H1 (cell line): Measurements from ENCODE around the gene TTC28. TPM values are rescaled to one million over a fixed set of nuclear protein-coding genes. Genes with fewer than 3 reads are reported as not detected.

Source experiments
- CTCF ChIA-PET: fragments of 300-600 bp; sonication (Branson Sonifier 250); formaldehyde crosslinking; loops from one replicate; lab custom pipeline; 2021; ENCODE audit not compliant: partially characterized antibody; lab: Charles Lee
- POLR2A ChIA-PET: fragments of 300-600 bp; sonication (Branson Sonifier 250); formaldehyde crosslinking; loops from one replicate; lab custom pipeline; 2021; ENCODE audit warnings: inconsistent platforms; ENCODE audit not compliant: partially characterized antibody; lab: Charles Lee
- DNase-seq, 2 experiments: peaks; one replicate each; pipeline versions ENCODE4 v3.0.0 to v3.0.0-alpha.2; 2010 to 2022; ENCODE audit warnings: low spot score in 2 of 2, low read depth in 1 of 2, mixed read lengths in 1 of 2
- FAIRE-seq: peaks from 2 replicates; lab custom pipeline; 2011; peaks lifted over from hg19 to GRCh38; lab: Jason Lieb, UNC
- H2AFZ ChIP-seq: 2 replicates; pipeline ENCODE4 v1.8.1; 2012; ENCODE audit warnings: low read length, inconsistent platforms
- H2AK5ac ChIP-seq: 2 replicates; pipeline ENCODE4 v1.6.1; 2013; ENCODE audit warnings: low read depth, low read length
- H2BK120ac ChIP-seq: replicated peaks from 2 replicates; pipeline ENCODE3; 2013; ENCODE audit warnings: low read depth, low read length, inconsistent platforms
- H2BK12ac ChIP-seq: 2 replicates; pipeline ENCODE4 v1.6.1; 2013; ENCODE audit warnings: low read depth, low read length
- H2BK15ac ChIP-seq: 2 replicates; pipeline ENCODE4 v1.6.1; 2013; ENCODE audit warnings: low read length
- H2BK20ac ChIP-seq: 2 replicates; pipeline ENCODE4 v1.6.1; 2013; ENCODE audit warnings: low read length
- H2BK5ac ChIP-seq: 2 replicates; pipeline ENCODE4 v1.6.1; 2013; ENCODE audit warnings: low read depth, low read length
- H3K14ac ChIP-seq: 2 replicates; pipeline ENCODE4 v1.6.1; 2013; ENCODE audit warnings: inconsistent platforms; ENCODE audit not compliant: insufficient read length
- H3K18ac ChIP-seq: 2 replicates; pipeline ENCODE4 v1.6.1; 2013; ENCODE audit warnings: low read length; ENCODE audit errors: extremely low read depth
- H3K23ac ChIP-seq: 2 replicates; pipeline ENCODE4 v1.6.1; 2013; ENCODE audit warnings: inconsistent platforms; ENCODE audit not compliant: insufficient read length
- H3K23me2 ChIP-seq: 2 replicates; pipeline ENCODE4 v1.6.1; 2013; ENCODE audit warnings: low read depth, low read length
- H3K27ac ChIP-seq: 2 replicates; pipeline ENCODE4 v1.6.1; 2011; ENCODE audit warnings: low read depth, low read length, inconsistent platforms
- H3K27me3 ChIP-seq, 4 experiments: replicated peaks in 1 of 4; 1 replicate in 1 of 4; 2 replicates in 3 of 4; pipeline versions ENCODE4 v1.6.1 to v1.8.1; 2011 to 2013; ENCODE audit warnings: low read length in 3 of 4, mild to moderate bottlenecking in 3 of 4, inconsistent platforms in 2 of 4, mixed read lengths in 2 of 4, moderate library complexity in 1 of 4; ENCODE audit not compliant: control insufficient read depth in 3 of 4, insufficient read depth in 3 of 4; ENCODE audit errors: extremely low read depth in 1 of 4
- H3K36me3 ChIP-seq, 4 experiments: 2 replicates each; pipeline versions ENCODE4 v1.6.1 to v1.8.1; 2011 to 2013; ENCODE audit warnings: mild to moderate bottlenecking in 4 of 4, low read length in 3 of 4, moderate library complexity in 2 of 4, control low read depth in 1 of 4, inconsistent platforms in 1 of 4; ENCODE audit not compliant: insufficient read depth in 4 of 4, control insufficient read depth in 2 of 4
- H3K4ac ChIP-seq: replicated peaks from 2 replicates; pipeline ENCODE3; 2013; ENCODE audit warnings: low read length, low read depth, mixed read lengths, inconsistent platforms; ENCODE audit not compliant: insufficient read length
- H3K4me1 ChIP-seq, 4 experiments: replicated peaks in 1 of 4; 1 replicate in 1 of 4; 2 replicates in 3 of 4; pipeline versions ENCODE4 v1.6.1 to v1.8.1; 2011 to 2013; ENCODE audit warnings: low read length in 3 of 4, inconsistent platforms in 2 of 4, mixed read lengths in 1 of 4; ENCODE audit not compliant: insufficient read depth in 4 of 4, control insufficient read depth in 3 of 4
- H3K4me2 ChIP-seq, 2 experiments: 2 replicates each; pipeline versions ENCODE4 v1.6.1 to v1.8.1; 2011 to 2013; ENCODE audit warnings: low read depth in 2 of 2, low read length in 2 of 2, control low read depth in 1 of 2, inconsistent platforms in 1 of 2, mild to moderate bottlenecking in 1 of 2; ENCODE audit not compliant: insufficient read depth in 1 of 2
- H3K4me3 ChIP-seq, 4 experiments: fragments of 200-600, 300-600 bp in 1 of 4; sonication (generic), shearing (Covaris generic), sonication (Bioruptor Twin) in 1 of 4; 2 replicates each; pipeline versions ENCODE4 v1.5.1 to v1.8.1; 2011 to 2016; ENCODE audit warnings: low read length in 4 of 4, low read depth in 3 of 4, control low read depth in 2 of 4, inconsistent platforms in 2 of 4, mild to moderate bottlenecking in 2 of 4, mixed read lengths in 1 of 4, moderate library complexity in 1 of 4; ENCODE audit not compliant: insufficient read depth in 2 of 4; ENCODE audit errors: extremely low read depth in 1 of 4
- H3K56ac ChIP-seq: replicated peaks from 2 replicates; pipeline ENCODE3; 2013; ENCODE audit warnings: low read depth, mild to moderate bottlenecking, mixed read lengths, low read length, inconsistent platforms; ENCODE audit not compliant: insufficient read length
- H3K79me1 ChIP-seq: 2 replicates; pipeline ENCODE4 v1.6.1; 2013; ENCODE audit warnings: low read depth, low read length, control low read depth
- H3K79me2 ChIP-seq, 2 experiments: 2 replicates each; pipeline versions ENCODE4 v1.6.1 to v1.8.1; 2012 to 2013; ENCODE audit warnings: low read length in 2 of 2, mild to moderate bottlenecking in 2 of 2, inconsistent platforms in 1 of 2; ENCODE audit not compliant: insufficient read depth in 2 of 2, control insufficient read depth in 1 of 2
- H3K9ac ChIP-seq, 4 experiments: replicated peaks in 1 of 4; 1 replicate in 1 of 4; 2 replicates in 3 of 4; pipeline versions ENCODE4 v1.6.1 to v1.8.1; 2011 to 2013; ENCODE audit warnings: low read depth in 3 of 4, low read length in 3 of 4, control low read depth in 2 of 4, mild to moderate bottlenecking in 2 of 4, moderate library complexity in 2 of 4, inconsistent platforms in 1 of 4; ENCODE audit errors: extremely low read depth in 1 of 4
- H3K9me3 ChIP-seq, 2 experiments: 2 replicates each; pipeline versions ENCODE4 v1.6.1 to v1.8.1; 2012 to 2013; ENCODE audit warnings: mild to moderate bottlenecking in 2 of 2, moderate library complexity in 2 of 2, control low read depth in 1 of 2, inconsistent platforms in 1 of 2, low read depth in 1 of 2, low read length in 1 of 2, mixed read lengths in 1 of 2; ENCODE audit not compliant: insufficient read depth in 2 of 2
- H4K20me1 ChIP-seq, 2 experiments: replicated peaks in 1 of 2; 2 replicates each; pipeline versions ENCODE3 to v1.8.1; 2011 to 2013; ENCODE audit warnings: inconsistent platforms in 2 of 2, low read length in 2 of 2, mild to moderate bottlenecking in 1 of 2; ENCODE audit not compliant: insufficient read depth in 2 of 2, control insufficient read depth in 1 of 2
- H4K5ac ChIP-seq: 2 replicates; pipeline ENCODE4 v1.6.1; 2013; ENCODE audit warnings: low read length, low read depth, mixed read lengths, inconsistent platforms; ENCODE audit not compliant: insufficient read length
- H4K8ac ChIP-seq: 2 replicates; pipeline ENCODE4 v1.8.0; 2013; ENCODE audit warnings: mild to moderate bottlenecking, moderate library complexity, low read length, inconsistent platforms; ENCODE audit not compliant: insufficient read depth; ENCODE audit errors: extremely low read depth
- H4K91ac ChIP-seq: replicated peaks from 2 replicates; pipeline ENCODE3; 2013; ENCODE audit warnings: low read length, mixed read lengths, inconsistent platforms; ENCODE audit not compliant: insufficient read length
- CREB1 ChIP-seq: IDR thresholded peaks from 2 replicates; pipeline ENCODE4 v1.6.1; 2012; ENCODE audit warnings: inconsistent platforms
- KDM1A ChIP-seq: fragments of 200-600, 300-600 bp; sonication (generic); IDR thresholded peaks from 2 replicates; pipeline ENCODE4 v1.7.1; 2016; ENCODE audit warnings: mild to moderate bottlenecking, low read length, borderline replicate concordance
- RAD21 ChIP-seq, 2 experiments: IDR thresholded peaks in 1 of 2; conservative IDR thresholded peaks in 1 of 2; 2 replicates each; pipeline ENCODE4 v1.6.1; 2011; ENCODE audit warnings: low read depth in 2 of 2, low read length in 2 of 2, improper control_type of control experiment in 1 of 2, inconsistent platforms in 1 of 2, mild to moderate bottlenecking in 1 of 2, moderate library complexity in 1 of 2
- WGBS, 2 experiments: shearing (Covaris generic) in 1 of 2; methylation state at CpG; one replicate each; pipeline versions ENCODE4 v1.1.6 to v1.1.7; 2013 to 2015; ENCODE audit warnings: low lambda C conversion rate in 2 of 2, mixed read lengths in 2 of 2, inconsistent platforms in 1 of 2, low coverage in 1 of 2, missing lambda C conversion rate in 1 of 2; ENCODE audit not compliant: insufficient replicate concordance in 2 of 2, insufficient coverage in 1 of 2, insufficient read length in 1 of 2; ENCODE audit errors: extremely low coverage in 1 of 2, missing lambda C conversion rate in 1 of 2; 5-methylcytosine and 5-hydroxymethylcytosine counted together
- polyA plus RNA-seq, 7 experiments: library from polyadenylated mRNA; depleted of rRNA in 3 of 7; stranded (reverse) in 5 of 7; unstranded in 2 of 7; fragments of >200 nt in 5 of 7; fragments of 200-250 nt in 2 of 7; gene quantifications; 1 replicate in 5 of 7; 2 replicates in 1 of 7; 4 replicates in 1 of 7; pipeline versions ENCODE4 v1.2.1 to v1.2.3, GENCODE V29; 2011 to 2013; ENCODE audit warnings: missing spikeins in 2 of 7, mixed read lengths in 2 of 7
- total RNA-seq: library from RNA; stranded (reverse); fragmentation: NEBNext Ultra II Directional; extraction: Animal tissue kit (Norgen Biotek cat#: 25700); gene quantifications from 2 replicates; pipeline ENCODE4 v1.2.1, GENCODE V29; 2021

The TTC28 gene
- total and polyA plus RNA-seq, 2 of the 8 experiments (the other 6 are each of a cell fraction or from before 2014, with no cell fraction given) = 2.6 to 12.6 TPM

GRCh38 chr22:28021116-28021997 lies 658.3 kb downstream of the TTC28 start:
- ChIA-PET CTCF (interaction anchor here (0.7 to 5.3 kb wide), 21 partner anchors 8 to 580 kb away, joined by 3 to 48 read pairs (median 5); no protein-coding TSS in a partner anchor), POLR2A (no interaction called here)

More at GRCh38 chr22:28021116-28021997, 658.3 kb downstream of the TTC28 start:
- H4K5ac ChIP-seq = no peak overlapping the region
- no peak overlapping the region for H2BK15ac ChIP-seq
- peaks cover 0 to 6% (median under 1%) of the 10 kb centered on the region in 4 experiments; a peak in 3 of 7 replicates for H3K4me1 ChIP-seq
- FAIRE-seq = no peak
- H3K18ac ChIP-seq = no peak overlapping the region
- no peak overlapping the region for H2BK12ac ChIP-seq
- no peak overlapping the region for H3K23ac ChIP-seq
- no peaks in the 10 kb centered on the region for H3K36me3 ChIP-seq
- peaks cover 0 to 1% of the 10 kb centered on the region in 2 experiments for H4K20me1 ChIP-seq
- no peak overlapping the region for H2AFZ ChIP-seq
- no peak overlapping the region for H3K4me3 ChIP-seq
- H3K79me1 ChIP-seq = no peaks in the 10 kb centered on the region
- no peak overlapping the region for H4K91ac ChIP-seq
- no peak overlapping the region for H3K9ac ChIP-seq
- no peak overlapping the region for H3K14ac ChIP-seq
- 92% methylated on average over 15 of the region's 15 CpGs; no CpG with 5 or more reads in 1 of the 2 experiments for WGBS, 2 experiments
- no peak overlapping the region; the same call in 1 of the 2 replicates for H2AK5ac ChIP-seq
- DNase-seq = no peak
- H2BK20ac ChIP-seq = no peak overlapping the region
- no peaks in the 10 kb centered on the region for H3K9me3 ChIP-seq
- TF ChIP-seq RAD21 (IDR thresholded peaks at IDR 0.05 in 1 of 2, conservative IDR thresholded peaks at IDR 0.05 in 1 of 2; ENCODE audit: low read depth in 2 of 2, low read length in 2 of 2) = no peak
- no peak for TF ChIP-seq KDM1A
- no peak for TF ChIP-seq CREB1
- no peak overlapping the region for H3K27ac ChIP-seq
- H3K4ac ChIP-seq = no peak overlapping the region
- no peak overlapping the region for H3K4me2 ChIP-seq
- peak overlapping the region; percentile 23; the same call in 1 of the 2 replicates for H4K8ac ChIP-seq
- H2BK120ac ChIP-seq = no peak overlapping the region
- no peaks in the 10 kb centered on the region for H3K27me3 ChIP-seq
- no peaks in the 10 kb centered on the region for H3K23me2 ChIP-seq
- H3K56ac ChIP-seq = no peak overlapping the region
- H2BK5ac ChIP-seq = no peak overlapping the region
- no peaks in the 10 kb centered on the region for H3K79me2 ChIP-seq
